ENCODE measurements around the gene WASF2.
"Not testable (repeated sequence)": the region's sequence is repeated elsewhere in the genome, so short reads cannot be mapped to it uniquely, and the experiment has no call there.

The WASF2 gene

GRCh38 chr1:27418326-27419185, 71.4 kb downstream of the WASF2 start:
- peak; percentile 92 for DNase-seq (ENCODE audit: low spot score)

GRCh38 chr1:27417713-27418112, 72.3 kb downstream of the WASF2 start:
- DNase-seq (ENCODE audit: low spot score) = no peak

- peak; percentile 83 for DNase-seq (ENCODE audit: low spot score)
Observed at GRCh38 chr1:27416387-27417111, 73.4 kb downstream of the WASF2 start.

DNA sequence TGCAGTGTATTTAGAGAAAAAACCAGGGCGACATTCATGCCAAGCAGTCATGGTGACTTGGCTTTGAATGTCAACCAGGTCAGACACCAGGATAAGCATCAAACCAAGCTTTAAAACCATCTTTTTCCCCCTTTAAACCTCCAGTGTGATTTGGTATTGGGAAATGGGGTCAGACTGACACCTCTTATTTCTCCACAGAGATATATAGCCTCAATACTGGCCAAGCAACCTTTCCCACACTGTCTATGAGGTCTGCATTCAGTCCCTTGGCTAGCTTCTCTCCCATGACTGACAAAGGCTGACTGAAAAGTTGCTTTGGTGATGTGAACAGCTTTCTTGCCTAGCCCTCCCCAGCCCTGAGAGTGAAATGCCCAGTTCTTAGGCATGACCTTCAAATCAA, 75.9 kb downstream of the WASF2 start:
- peak; percentile 32 for DNase-seq (ENCODE audit: low spot score)

GRCh38 chr1:27413004-27413403, 77.0 kb downstream of the WASF2 start:
- no peak for DNase-seq (ENCODE audit: low spot score)

DNA sequence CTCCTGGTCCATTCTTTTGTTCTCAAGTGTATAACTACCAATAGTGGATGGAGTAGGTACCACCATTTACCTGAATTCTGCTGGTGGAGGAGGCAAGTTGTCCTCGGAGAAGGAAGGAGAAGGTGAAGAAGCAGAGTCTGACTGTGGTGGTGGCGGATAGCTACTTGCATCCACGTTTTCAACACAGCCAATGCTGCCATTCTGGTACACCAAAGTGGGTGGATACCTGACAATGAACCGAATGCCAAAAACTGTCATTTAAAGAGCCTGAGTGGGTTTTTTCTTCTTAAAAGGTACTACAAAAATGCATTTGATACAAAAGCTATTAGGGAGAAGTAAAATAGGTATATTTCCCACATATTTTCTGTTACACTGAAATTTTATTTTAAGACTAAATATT, 77.5 kb downstream of the WASF2 start:
- no peak for DNase-seq (ENCODE audit: low spot score)

GRCh38 chr1:27410709-27411108, 79.3 kb downstream of the WASF2 start:
- DNase-seq (ENCODE audit: low spot score) = no peak

- DNase-seq (ENCODE audit: low spot score) = no peak
Observed at GRCh38 chr1:27409669-27410068, 80.3 kb downstream of the WASF2 start.

DNA sequence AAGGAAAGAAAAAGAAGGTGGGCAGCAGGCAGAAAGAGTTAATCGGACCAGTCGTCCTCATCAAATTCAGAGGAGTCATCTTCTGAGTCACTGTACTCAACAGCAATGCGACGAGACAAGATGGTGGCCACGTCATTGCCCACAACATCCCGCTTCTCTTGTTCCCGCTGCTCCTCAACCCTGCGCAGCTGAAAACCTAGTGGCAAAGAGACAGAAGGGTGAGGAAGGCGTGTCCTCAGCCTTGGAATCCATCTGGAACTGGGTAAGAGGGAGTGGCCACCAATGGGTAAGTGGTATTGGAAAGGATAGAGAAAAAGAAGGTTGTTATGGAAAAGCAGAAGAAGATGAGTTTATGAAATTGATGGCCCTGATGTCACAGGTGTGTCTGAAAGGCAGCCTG, 81.8 kb downstream of the WASF2 start:
- DNase-seq (ENCODE audit: low spot score) = no peak

GRCh38 chr1:27406791-27407190, 83.2 kb downstream of the WASF2 start:
- not testable (repeated sequence) for DNase-seq (ENCODE audit: low spot score)

GRCh38 chr1:27406362-27406680, 83.6 kb downstream of the WASF2 start:
- DNase-seq (ENCODE audit: low spot score) = peak; percentile 72

DNA sequence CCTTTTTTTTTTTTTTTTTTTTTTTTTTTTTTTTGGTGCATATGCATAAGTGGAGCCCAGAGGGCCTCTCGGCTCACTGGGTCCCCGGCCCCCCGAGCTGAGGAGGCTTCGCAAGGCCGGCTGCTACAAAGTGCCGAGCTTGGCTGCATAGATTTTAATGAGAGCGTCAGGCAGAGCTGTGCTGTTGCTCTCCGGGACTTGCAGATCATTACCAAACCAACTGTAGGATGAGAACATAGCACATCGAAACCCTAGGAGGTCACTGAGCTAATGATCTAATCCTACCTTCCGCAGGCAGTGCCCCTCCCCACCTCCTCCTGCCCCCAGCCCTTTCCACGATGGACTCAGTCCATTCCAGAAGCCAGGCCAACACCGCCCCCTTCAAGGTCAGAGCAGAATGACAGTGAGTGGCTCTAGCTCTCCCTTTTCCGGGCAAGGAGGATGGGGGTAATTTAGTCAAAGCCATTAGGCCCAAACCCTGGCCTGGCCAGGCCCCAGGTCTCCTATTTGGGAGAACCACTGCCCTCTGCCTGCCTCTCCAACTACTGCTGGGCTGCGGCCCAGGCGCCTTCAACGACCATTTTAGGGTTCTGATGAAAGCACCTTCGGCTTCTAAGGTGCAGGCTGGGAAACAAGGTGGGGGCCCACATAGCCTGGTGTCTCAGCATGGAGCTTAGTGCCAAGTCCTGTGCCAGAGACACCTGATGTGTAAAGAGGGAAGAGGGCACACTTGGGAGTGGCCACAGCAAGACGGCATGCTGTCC, 84.2 kb downstream of the WASF2 start:
- DNase-seq (ENCODE audit: low spot score) = not testable (repeated sequence)

DNA sequence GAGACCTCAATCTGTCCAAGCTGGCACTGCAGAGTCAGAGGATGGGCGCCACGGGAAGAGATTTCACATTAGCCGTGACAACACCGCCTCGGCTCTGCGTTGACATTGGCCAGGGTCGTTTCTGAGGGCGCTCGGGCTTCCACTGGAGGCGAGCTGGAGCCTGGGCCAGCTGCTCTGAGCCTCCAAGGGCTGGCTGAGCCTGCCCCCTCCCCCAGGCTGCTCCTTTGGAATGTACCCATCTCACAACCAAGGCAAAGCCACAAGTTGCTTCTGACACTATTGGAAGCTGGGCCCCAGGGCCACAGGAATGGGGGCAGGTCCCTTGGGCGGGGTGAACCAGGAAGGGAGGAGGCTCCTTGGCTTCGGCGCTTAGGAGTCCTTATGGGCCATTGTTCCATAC, 84.9 kb downstream of the WASF2 start:
- DNase-seq (ENCODE audit: low spot score) = no peak

GRCh38 chr1:27403931-27404330, 86.0 kb downstream of the WASF2 start:
- no peak for DNase-seq (ENCODE audit: low spot score)

GRCh38 chr1:27403065-27403726, 86.8 kb downstream of the WASF2 start:
- DNase-seq (ENCODE audit: low spot score) = peak; percentile 39

DNA sequence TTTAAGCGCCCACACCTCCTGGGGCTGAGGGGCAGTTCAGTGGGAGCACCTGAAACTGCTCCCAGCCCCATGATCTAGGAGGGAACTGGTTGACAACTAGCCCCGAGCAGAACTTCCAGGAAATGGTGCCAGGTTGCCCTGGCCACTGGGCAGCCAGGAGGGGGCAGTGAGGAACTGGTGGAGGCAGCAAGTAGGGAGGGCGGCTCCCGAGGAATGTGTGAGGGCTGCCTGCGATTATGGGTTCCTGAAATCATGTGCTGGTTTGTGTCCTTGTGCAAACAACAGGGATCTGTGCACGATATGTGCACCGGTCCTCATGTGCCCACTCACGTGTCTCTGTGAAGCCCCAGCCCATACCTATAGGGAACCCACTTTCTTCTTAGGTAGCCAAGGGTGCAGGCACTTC, 87.6 kb downstream of the WASF2 start:
- DNase-seq (ENCODE audit: low spot score) = peak; percentile 75

GRCh38 chr1:27400963-27401341, 89.0 kb downstream of the WASF2 start:
- no peak for DNase-seq (ENCODE audit: low spot score)

- DNase-seq (ENCODE audit: low spot score) = no peak
Observed at GRCh38 chr1:27400082-27400962, 89.6 kb downstream of the WASF2 start.

DNA sequence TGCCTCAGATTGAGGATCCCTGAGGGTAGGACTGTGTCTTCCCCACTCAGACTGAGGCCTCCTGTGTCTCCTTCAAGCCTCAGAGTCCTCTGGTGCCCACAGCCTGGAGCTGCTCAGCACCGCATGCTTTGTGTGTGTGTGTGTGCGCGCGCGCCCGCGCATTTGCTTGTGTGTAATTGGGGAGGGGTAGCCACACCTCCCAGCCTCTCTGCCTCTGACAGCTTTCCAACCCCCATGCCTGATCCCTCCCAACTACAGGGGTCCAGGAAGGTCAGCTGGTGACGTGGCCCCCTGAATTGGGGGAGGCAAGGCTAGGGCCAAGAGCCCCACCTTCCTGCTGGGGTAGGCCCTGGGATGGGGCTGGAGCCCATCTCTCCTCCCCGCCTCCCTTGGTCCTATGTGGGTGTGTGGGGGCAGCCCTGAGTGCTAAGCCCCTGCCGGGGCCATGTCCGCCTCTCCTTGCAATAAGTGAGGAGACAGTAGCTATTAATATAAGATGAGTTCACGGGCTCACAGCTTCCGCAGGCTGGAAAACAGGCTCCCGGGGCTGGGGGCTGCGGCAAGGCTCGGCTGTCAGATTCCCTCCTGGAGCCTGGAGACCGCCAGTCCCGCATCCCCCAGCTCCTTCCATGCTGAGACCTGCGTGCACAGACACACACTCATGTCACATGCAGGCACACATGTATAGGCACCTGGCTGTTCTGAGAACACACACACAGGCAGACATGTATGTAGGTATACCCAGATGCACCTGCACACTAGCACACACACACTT, 90.5 kb downstream of the WASF2 start:
- no peak for DNase-seq (ENCODE audit: low spot score)

DNA sequence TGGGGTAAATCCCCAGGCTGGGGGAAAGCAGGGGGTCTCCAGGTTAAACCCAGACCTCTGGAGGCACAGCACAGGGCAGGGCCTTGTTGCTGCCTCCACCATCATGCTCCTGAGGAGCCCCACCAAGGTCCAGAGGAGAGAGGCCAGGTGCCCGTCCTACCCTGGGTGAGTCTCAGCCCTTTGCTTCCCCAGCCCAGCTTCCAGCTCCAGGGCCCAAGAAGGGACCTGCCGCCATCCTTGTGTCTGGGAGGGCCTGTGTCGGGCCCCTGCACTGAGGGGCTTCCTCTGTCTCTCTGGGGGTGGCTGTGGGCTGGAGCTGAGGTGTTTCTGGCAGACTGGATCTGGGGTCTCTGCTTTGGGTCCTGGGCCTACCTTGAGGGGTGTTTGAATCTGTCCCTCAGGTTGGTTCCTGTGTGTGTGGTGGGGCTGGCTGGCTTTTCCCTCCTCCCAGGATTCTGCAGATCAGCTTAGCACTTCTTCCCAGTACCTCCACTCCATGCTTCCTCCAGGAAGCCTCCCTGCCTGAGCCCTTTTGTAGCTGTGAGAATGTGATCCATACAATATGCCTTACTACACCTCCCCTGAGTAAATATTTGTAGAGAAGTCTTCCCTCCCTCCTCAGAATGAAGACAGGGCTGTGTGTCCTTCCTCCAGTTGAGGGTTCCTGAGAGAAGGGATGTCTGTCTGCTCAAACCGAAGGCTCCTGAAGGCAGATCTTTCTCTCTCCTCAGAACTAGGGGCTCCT, 91.4 kb downstream of the WASF2 start:
- DNase-seq (ENCODE audit: low spot score) = no peak
